ENCODE measurements around the gene PSME1. TPM values are rescaled to one million over a fixed set of nuclear protein-coding genes. Genes with fewer than 3 reads are reported as not detected.
"Not testable (repeated sequence)": the region's sequence is repeated elsewhere in the genome, so short reads cannot be mapped to it uniquely, and the experiment has no call there.

Gene PSME1
- total RNA-seq, 1 donor from 2014 or later, result 116 TPM

GRCh38 chr14:24103451-24103850, 32.5 kb upstream of the PSME1 start:
- DNase-seq (ENCODE audit: low read depth in 2 of 2), result no peak

GRCh38 chr14:24105609-24106239, 30.3 kb upstream of the PSME1 start:
- DNase-seq (ENCODE audit: low read depth in 2 of 2), result not testable (repeated sequence)

DNA sequence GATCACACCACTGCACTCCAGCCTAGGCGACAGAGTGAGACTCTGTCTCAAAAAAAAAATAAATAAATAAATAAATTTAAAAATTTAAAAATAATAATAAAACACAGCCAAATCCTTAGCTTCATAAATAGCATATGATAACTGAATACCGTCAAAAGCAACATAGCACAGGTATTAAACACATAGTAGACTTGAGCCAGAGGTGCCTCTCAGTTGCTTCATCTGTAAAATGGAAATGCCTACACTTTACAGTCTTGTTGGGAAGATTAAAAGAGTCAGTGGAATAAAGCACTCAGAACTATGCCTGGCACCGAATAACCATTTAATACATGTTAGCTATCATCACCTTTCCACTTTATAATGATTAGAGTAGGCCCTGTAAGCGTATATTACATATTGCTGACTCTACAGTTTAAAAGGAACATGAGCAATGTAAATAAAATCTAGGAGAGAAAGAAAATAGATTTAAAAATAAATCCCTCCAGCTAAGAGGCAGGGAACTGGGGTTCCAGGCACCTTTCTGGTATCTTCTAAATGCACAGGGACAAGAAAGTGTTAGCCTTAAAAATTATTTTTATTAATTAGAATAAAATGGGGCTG, 29.2 kb upstream of the PSME1 start:
- no peak for DNase-seq (ENCODE audit: low read depth in 2 of 2)

GRCh38 chr14:24108336-24108874, 27.6 kb upstream of the PSME1 start:
- DNase-seq (ENCODE audit: low read depth in 2 of 2), result no peak

- DNase-seq (ENCODE audit: low read depth in 2 of 2), result no peak
Observed at GRCh38 chr14:24110060-24110459, 25.9 kb upstream of the PSME1 start.

- DNase-seq (ENCODE audit: low read depth in 2 of 2), result no peak
Observed at GRCh38 chr14:24110523-24110922, 25.5 kb upstream of the PSME1 start.

- DNase-seq (ENCODE audit: low read depth in 2 of 2), result no peak
Observed at GRCh38 chr14:24113379-24113800, 22.6 kb upstream of the PSME1 start.

- DNase-seq (ENCODE audit: low read depth in 2 of 2), result peak; percentile 41 to 81
Observed at GRCh38 chr14:24113801-24114531, 22.0 kb upstream of the PSME1 start.

DNA sequence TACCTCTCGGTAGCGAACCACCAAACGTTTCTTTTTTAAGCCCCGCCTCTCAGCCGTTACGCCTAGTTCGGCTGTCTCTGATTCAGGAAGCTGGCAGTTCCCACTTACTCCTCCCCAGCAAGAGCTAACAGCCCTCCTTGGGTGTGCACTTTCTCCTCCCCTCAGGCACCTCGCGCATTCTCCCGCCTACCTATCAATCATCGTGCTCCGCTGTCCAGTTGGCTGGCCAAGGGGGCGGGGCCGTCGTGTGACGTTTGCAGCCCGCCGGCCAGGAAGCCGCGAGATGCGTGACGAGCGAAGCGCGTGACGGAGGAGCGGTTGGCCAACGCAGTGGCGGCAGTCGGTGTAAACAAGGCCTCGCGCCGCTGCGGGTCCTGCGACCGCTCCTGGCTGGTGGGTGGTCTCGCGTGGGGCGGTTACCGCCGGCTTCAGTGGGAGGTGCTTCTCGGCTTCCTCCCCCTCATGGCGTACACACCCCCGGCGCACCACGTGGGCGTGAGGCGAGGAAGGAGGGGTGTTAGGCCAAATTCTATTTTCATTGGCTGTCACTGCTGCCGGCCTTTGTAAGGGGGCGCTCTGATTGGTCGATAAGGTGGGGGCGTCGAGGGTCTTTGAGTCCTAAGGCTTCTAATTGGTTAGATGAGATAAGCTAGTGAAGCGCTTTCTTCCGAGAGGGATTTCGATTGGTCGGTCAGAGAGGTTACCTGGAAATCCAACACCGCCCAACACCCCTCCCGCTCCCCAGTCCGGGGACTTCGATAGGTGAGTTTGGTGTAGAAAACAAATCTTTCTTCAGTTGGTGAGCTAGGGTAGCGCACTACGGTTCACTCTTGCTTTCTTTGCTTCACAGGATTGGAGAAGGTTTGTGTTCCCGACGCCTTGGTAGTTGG, 21.2 kb upstream of the PSME1 start, which contains the start of the genes DCAF11 and NRL:
Gene DCAF11 (plus strand): TSS at position 246 of the 890 bp plus-strand sequence. CDS start 818 bp downstream, outside the sequence.
Gene NRL (minus strand): TSS at position 418 of the 890 bp plus-strand sequence. CDS start 32,101 bp downstream, outside the sequence.
- DNase-seq (ENCODE audit: low read depth in 2 of 2), result peak; percentile 99 to 100

GRCh38 chr14:24115422-24116127, 20.4 kb upstream of the PSME1 start:
- DNase-seq (ENCODE audit: low read depth in 2 of 2), result no peak

DNA sequence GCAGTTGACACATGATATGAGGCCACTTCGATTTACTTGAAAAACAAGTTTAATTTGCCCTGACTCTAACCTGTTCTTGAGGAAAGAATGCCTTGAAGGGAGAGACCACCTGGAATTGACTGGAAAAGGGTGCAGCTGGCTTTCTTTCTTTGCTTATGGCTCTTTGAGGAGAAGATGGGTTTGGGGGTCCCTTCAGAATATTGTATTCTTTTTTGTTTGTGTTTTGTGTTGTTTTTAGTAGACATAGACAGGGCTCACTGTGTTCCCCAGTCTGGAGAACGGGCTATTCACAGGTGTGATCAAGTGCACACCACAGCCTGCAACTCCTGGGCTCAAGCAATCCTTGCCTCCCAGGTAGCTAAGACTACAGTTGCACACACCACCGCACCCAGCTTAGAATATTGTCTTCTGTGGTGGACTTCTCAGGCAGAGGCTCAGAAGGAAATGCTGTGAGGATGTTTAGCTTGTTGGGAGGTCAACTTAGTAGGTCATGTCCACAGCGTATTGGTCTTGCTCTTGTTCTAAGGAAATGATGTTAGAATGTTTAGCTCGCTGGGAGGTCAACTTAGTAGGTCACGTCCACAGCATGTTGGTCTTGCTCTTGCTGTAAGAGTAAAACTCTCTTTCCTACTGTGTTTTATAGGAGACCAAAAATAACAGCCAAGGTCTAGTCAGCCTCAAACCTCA, 19.7 kb upstream of the PSME1 start:
- DNase-seq (ENCODE audit: low read depth in 2 of 2), result no peak

GRCh38 chr14:24117179-24117578, 18.8 kb upstream of the PSME1 start:
- DNase-seq (ENCODE audit: low read depth in 2 of 2), result no peak

DNA sequence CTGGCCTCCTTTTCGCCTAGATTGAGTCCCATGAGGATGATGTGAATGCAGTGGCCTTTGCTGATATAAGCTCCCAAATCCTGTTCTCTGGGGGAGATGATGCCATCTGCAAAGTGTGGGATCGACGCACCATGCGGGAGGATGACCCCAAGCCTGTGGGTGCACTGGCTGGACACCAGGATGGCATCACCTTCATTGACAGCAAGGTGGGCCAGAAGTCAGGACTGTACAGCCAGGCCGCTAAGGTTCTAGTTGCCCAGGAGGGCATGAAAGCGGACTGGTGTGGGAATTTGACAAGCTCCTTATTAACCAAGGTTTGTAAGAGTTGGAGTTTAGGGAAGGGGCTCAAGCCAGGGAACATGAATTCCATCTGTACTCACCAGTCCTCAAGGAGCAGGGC, 16.3 kb upstream of the PSME1 start:
- DNase-seq (ENCODE audit: low read depth in 2 of 2), result no peak

DNA sequence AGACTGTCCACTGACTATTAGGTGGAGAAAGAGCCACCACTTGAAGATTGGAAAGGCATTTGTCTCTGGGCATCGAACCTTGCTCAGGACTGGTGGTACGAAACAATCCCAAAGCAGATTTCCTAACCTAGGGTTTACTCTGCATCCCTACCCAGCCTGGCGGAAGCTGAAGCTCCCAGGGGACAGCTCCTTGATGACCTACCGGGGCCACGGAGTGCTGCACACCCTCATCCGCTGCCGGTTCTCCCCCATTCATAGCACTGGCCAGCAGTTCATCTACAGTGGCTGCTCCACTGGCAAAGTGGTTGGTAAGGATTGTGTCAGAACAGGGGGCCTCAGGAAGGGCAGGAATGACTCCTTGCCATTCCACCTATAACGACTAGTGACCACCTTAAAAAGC, 14.8 kb upstream of the PSME1 start:
- no peak for DNase-seq (ENCODE audit: low read depth in 2 of 2)

- DNase-seq (ENCODE audit: low read depth in 2 of 2), result no peak
Observed at GRCh38 chr14:24122416-24122815, 13.6 kb upstream of the PSME1 start.

GRCh38 chr14:24122898-24123297, 13.1 kb upstream of the PSME1 start:
- no peak for DNase-seq (ENCODE audit: low read depth in 2 of 2)

DNA sequence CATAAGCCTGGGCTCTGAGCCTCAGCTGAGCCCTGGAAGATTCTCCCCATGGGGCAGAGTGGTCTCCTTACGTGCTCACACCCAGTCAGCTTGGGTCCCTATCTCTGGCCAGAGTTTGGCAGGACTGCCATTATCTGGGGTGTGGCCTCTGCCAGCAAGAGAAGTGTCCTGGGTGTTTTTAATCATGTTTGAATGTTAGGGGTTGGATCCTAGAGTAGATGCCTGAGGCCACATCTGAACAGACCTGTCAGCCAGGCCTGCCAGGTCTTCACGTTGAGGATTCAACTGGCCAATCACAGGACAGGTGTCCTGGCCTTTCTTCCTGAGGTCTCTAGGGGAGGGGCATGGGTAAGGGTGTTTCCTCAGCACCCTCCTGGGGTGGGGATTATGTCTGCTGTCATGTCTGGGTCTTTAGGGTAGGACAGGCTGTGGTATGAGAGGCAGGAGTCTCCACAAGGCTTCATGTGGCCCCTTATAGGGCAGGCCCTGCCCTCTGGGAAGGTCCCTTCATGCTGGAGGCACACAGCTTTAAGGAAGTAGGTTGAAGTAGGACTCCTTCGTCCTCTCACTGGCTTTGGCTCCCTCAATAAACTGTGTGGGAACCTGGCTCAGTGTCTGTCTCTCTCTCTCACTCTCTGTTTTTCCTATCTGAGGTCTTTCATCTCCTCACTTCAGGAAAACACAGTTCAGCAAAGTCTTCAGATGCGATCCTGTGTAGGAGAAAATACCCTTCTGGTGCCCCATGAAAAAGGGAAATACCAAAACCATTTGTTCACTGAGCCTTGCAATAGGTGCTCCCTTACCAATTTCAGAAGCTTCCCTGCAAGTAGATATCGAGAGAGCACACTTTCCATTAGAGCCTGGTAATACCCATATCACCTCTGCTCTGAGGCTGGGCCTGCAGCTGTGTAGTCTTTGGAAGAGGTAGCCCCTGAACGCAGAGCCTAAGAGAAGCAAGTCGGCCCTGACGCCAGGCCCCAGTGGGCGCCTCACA, 12.3 kb upstream of the PSME1 start:
- DNase-seq (ENCODE audit: low read depth in 2 of 2), result no peak

DNA sequence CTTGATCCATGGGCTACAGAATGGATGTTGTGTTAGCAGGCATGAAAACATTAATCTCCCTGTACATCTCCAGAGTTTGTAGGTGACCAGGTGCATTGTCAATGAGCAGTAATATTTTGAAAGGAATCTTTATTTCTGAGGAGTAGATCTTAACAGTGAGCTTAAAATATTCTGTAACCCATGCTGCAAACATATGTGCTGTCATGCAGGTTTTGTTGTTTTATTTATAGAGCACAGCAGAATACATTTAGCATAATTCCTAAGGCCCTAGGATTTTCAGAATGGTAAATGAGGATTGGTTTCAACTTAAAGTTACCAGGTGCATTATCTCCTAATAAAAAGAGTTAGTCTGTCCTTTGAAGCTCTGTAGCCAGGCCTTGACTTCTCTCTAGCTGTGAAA, 9.1 kb upstream of the PSME1 start:
- DNase-seq (ENCODE audit: low read depth in 2 of 2), result no peak

- DNase-seq (ENCODE audit: low read depth in 2 of 2), result no peak
Observed at GRCh38 chr14:24127673-24128072, 8.3 kb upstream of the PSME1 start.
